Esophagus muscularis mucosa (tissue), 4 donors: Measurements from ENCODE around the gene CLCN6. TPM values are rescaled to one million over a fixed set of nuclear protein-coding genes. Genes with fewer than 3 reads are reported as not detected.

ENCODE experiments used
- DNase-seq: peaks from one replicate; pipeline ENCODE4 v3.0.0-alpha.2; 2017; ENCODE audit errors: extremely low spot score
- H3K27ac ChIP-seq, 4 donors: fragments of 200-600 bp; sonication (generic); replicated peaks in 1 of 4; 1 replicate in 3 of 4; 2 replicates in 1 of 4; pipeline ENCODE4 v1.5.1; 2016 to 2019; ENCODE audit warnings: mild to moderate bottlenecking in 1 of 4
- H3K27me3 ChIP-seq, 4 donors: fragments of 200-600 bp; sonication (generic); one replicate each; pipeline versions ENCODE4 v1.5.1 to v1.6.0; 2016 to 2019
- H3K36me3 ChIP-seq, 4 donors: fragments of 200-600 bp; sonication (generic); one replicate each; pipeline ENCODE4 v1.5.1; 2016 to 2019
- H3K4me1 ChIP-seq, 4 donors: fragments of 200-600 bp; sonication (generic); one replicate each; pipeline ENCODE4 v1.5.1; 2016 to 2019
- H3K4me3 ChIP-seq, 4 donors: fragments of 200-600 bp; sonication (generic); 1 replicate in 2 of 4; 2 replicates in 2 of 4; pipeline ENCODE4 v1.5.1; 2016 to 2019; ENCODE audit warnings: mild to moderate bottlenecking in 4 of 4, moderate library complexity in 1 of 4
- H3K9me3 ChIP-seq, 4 donors: fragments of 200-600 bp; sonication (generic); 1 replicate in 3 of 4; 2 replicates in 1 of 4; pipeline ENCODE4 v1.5.1; 2016 to 2019
- CTCF ChIP-seq, 3 experiments: fragments of 200-600 bp in 2 of 3; fragments of 450-650 bp in 1 of 3; sonication (generic) in 2 of 3; IDR thresholded peaks; one replicate each; pipeline ENCODE4 v1.5.1; 2017 to 2019; ENCODE audit warnings: antibody characterized with exemption in 3 of 3, mild to moderate bottlenecking in 2 of 3, moderate library complexity in 1 of 3
- EP300 ChIP-seq: sonication (generic); formaldehyde crosslinking; IDR thresholded peaks from one replicate; pipeline ENCODE4 v1.6.1; 2017; ENCODE audit warnings: antibody characterized with exemption
- POLR2A ChIP-seq: fragments of 450-650 bp; IDR thresholded peaks from one replicate; pipeline ENCODE4 v1.6.1; 2017; ENCODE audit warnings: antibody characterized with exemption, moderate library complexity, mild to moderate bottlenecking, low read depth
- POLR2AphosphoS5 ChIP-seq, 2 donors: sonication (generic); formaldehyde crosslinking; IDR thresholded peaks; one replicate each; pipeline ENCODE4 v1.6.1; 2017; ENCODE audit warnings: antibody characterized with exemption in 2 of 2
- WGBS: methylation state at CpG from one replicate; pipeline ENCODE4 v1.1.5; 2018; 5-methylcytosine and 5-hydroxymethylcytosine counted together
- intact Hi-C: fragments of 100-400 bp; cut with DNase I; formaldehyde crosslinking; loops from one replicate; pipeline ENCODE4 v1.15.1; 2023
- total RNA-seq, 4 donors: library from RNA; depleted of rRNA; stranded (reverse); fragments of >200 nt; gene quantifications; one replicate each; pipeline versions ENCODE4 v1.1.0 to v1.2.1, GENCODE V29; 2016

The CLCN6 gene
- total RNA-seq, 4 donors from 2014 or later: 12.5 to 19.7 (median 15.5) TPM

- no peak for DNase-seq
- peak overlapping the region in 1 of 4 donors; percentile 46 for H3K27ac ChIP-seq
- no peaks in the 10 kb centered on the region for H3K9me3 ChIP-seq
- 65% methylated on average over 10 of the region's 14 CpGs for WGBS
- TF ChIP-seq EP300 (no peak), POLR2AphosphoS5 (IDR thresholded peaks at IDR 0.05) (no peak), POLR2A (no peak), CTCF (IDR thresholded peaks at IDR 0.05) (no peak)
- H3K27me3 ChIP-seq: peaks cover 0 to 61% (median 3%) of the 10 kb centered on the region in 4 donors
- H3K36me3 ChIP-seq: no peaks in the 10 kb centered on the region
- H3K4me3 ChIP-seq: no peak overlapping the region
- intact Hi-C loops: no loop called here
- peaks cover 0 to 16% (median 0%) of the 10 kb centered on the region in 4 donors for H3K4me1 ChIP-seq
These were observed 67.6 kb downstream of the CLCN6 start for GRCh38 chr1:11873395-11874257.

- intact Hi-C loops: no loop called here
- WGBS: 64% methylated on average over 10 of the region's 10 CpGs
- Histone ChIP-seq H3K4me3 (no peak overlapping the region), H3K36me3 (no peaks in the 10 kb centered on the region), H3K4me1 (peaks cover 0 to 19% (median under 1%) of the 10 kb centered on the region in 4 donors), H3K27me3 (peaks cover 0 to 67% (median 3%) of the 10 kb centered on the region in 4 donors), H3K9me3 (no peaks in the 10 kb centered on the region), H3K27ac (no peak overlapping the region)
- no peak for DNase-seq
- TF ChIP-seq CTCF (IDR thresholded peaks at IDR 0.05) (no peak), EP300 (peak; percentile 51), POLR2AphosphoS5 (IDR thresholded peaks at IDR 0.05) (peak; percentile 9 to 29)
These were observed 68.2 kb downstream of the CLCN6 start for GRCh38 chr1:11874258-11874562.

- WGBS: 45% methylated on average over 6 of the region's 6 CpGs
- peak overlapping the region in 1 of 4 donors; percentile 59 for H3K27ac ChIP-seq
- intact Hi-C loops: no loop called here
- H3K27me3 ChIP-seq: peaks cover 0 to 67% (median 3%) of the 10 kb centered on the region in 4 donors
- no peak for DNase-seq
- peaks cover 0 to 23% (median 4%) of the 10 kb centered on the region in 4 donors for H3K4me1 ChIP-seq
- H3K4me3 ChIP-seq: no peak overlapping the region
- TF ChIP-seq EP300: no peak
- TF ChIP-seq CTCF (IDR thresholded peaks at IDR 0.05): no peak
- TF ChIP-seq POLR2AphosphoS5 (IDR thresholded peaks at IDR 0.05): no peak
- TF ChIP-seq POLR2A: no peak
- H3K36me3 ChIP-seq: no peaks in the 10 kb centered on the region
- no peaks in the 10 kb centered on the region for H3K9me3 ChIP-seq
These were observed 68.6 kb downstream of the CLCN6 start for GRCh38 chr1:11874624-11875023.

GRCh38 chr1:11875094-11875493 lies 69.1 kb downstream of the CLCN6 start:
- 92% methylated on average over 10 of the region's 10 CpGs for WGBS
- TF ChIP-seq POLR2A (no peak), POLR2AphosphoS5 (IDR thresholded peaks at IDR 0.05) (no peak), CTCF (IDR thresholded peaks at IDR 0.05) (no peak), EP300 (no peak)
- H3K4me1 ChIP-seq: peaks cover 3 to 28% (median 8%) of the 10 kb centered on the region in 4 donors
- H3K4me3 ChIP-seq: no peak overlapping the region
- DNase-seq: no peak
- H3K27ac ChIP-seq: peak overlapping the region in 1 of 4 donors; percentile 59
- intact Hi-C loops: no loop called here
- no peaks in the 10 kb centered on the region for H3K9me3 ChIP-seq
- H3K27me3 ChIP-seq: peaks cover 0 to 67% (median 3%) of the 10 kb centered on the region in 4 donors
- H3K36me3 ChIP-seq: no peaks in the 10 kb centered on the region
